D721Med (cell line): Measurements from ENCODE around the gene POU1F1.
"Not testable (repeated sequence)": the region's sequence is repeated elsewhere in the genome, so short reads cannot be mapped to it uniquely, and the experiment has no call there.

Source experiments
- DNase-seq: peaks from one replicate; pipeline ENCODE4 v3.0.0; 2011; ENCODE audit warnings: low spot score; ENCODE audit not compliant: insufficient read length
- FAIRE-seq: peaks from 2 replicates; lab custom pipeline; 2011; peaks lifted over from hg19 to GRCh38; lab: Jason Lieb, UNC
- TF ChIP-seq, protein P1 (sequence below): IDR thresholded peaks from 2 replicates; pipeline ENCODE4 v1.5.1; 2012; ENCODE audit warnings: mild to moderate bottlenecking, control low read depth; ENCODE audit not compliant: insufficient read depth; ENCODE audit errors: missing control alignments

POU1F1 gene

GRCh38 chr3:87260270-87260669 is 16.1 kb downstream of the POU1F1 start:
- FAIRE-seq, result peak; percentile 94
- TF ChIP-seq, protein P1, sequence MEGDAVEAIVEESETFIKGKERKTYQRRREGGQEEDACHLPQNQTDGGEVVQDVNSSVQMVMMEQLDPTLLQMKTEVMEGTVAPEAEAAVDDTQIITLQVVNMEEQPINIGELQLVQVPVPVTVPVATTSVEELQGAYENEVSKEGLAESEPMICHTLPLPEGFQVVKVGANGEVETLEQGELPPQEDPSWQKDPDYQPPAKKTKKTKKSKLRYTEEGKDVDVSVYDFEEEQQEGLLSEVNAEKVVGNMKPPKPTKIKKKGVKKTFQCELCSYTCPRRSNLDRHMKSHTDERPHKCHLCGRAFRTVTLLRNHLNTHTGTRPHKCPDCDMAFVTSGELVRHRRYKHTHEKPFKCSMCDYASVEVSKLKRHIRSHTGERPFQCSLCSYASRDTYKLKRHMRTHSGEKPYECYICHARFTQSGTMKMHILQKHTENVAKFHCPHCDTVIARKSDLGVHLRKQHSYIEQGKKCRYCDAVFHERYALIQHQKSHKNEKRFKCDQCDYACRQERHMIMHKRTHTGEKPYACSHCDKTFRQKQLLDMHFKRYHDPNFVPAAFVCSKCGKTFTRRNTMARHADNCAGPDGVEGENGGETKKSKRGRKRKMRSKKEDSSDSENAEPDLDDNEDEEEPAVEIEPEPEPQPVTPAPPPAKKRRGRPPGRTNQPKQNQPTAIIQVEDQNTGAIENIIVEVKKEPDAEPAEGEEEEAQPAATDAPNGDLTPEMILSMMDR, result peak; percentile 62
- no peak for DNase-seq

- FAIRE-seq, result no peak
Observed at GRCh38 chr3:87250009-87250408, 26.4 kb downstream of the POU1F1 start.

GRCh38 chr3:87248831-87249230 is 27.6 kb downstream of the POU1F1 start:
- DNase-seq (no peak), FAIRE-seq (no peak)
- TF ChIP-seq, protein P1, result no peak

More at GRCh38 chr3:87250009-87250408, 26.4 kb downstream of the POU1F1 start:
- no peak for DNase-seq
- TF ChIP-seq, protein P1, result no peak

GRCh38 chr3:87248231-87248630 is 28.2 kb downstream of the POU1F1 start:
- FAIRE-seq, DNase-seq: not testable (repeated sequence)

DNA sequence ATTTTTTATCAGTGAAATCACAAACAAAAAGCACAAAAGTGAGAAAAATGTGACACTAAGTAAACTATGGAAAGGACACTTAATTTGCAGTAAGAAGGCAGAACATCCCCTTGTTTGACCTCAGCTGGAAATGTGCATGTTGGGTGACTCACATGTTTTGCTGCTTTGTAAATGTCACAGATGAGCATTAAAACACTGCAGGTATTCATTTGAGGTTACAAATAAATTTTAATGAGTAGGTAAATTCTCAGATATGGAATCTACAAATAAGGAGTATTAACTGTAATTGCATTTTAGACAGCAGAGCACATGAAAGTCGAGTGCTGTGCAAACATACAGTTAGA is 29.0 kb downstream of the POU1F1 start:
- DNase-seq (no peak), FAIRE-seq (no peak)
- TF ChIP-seq, protein P1, result no peak

DNA sequence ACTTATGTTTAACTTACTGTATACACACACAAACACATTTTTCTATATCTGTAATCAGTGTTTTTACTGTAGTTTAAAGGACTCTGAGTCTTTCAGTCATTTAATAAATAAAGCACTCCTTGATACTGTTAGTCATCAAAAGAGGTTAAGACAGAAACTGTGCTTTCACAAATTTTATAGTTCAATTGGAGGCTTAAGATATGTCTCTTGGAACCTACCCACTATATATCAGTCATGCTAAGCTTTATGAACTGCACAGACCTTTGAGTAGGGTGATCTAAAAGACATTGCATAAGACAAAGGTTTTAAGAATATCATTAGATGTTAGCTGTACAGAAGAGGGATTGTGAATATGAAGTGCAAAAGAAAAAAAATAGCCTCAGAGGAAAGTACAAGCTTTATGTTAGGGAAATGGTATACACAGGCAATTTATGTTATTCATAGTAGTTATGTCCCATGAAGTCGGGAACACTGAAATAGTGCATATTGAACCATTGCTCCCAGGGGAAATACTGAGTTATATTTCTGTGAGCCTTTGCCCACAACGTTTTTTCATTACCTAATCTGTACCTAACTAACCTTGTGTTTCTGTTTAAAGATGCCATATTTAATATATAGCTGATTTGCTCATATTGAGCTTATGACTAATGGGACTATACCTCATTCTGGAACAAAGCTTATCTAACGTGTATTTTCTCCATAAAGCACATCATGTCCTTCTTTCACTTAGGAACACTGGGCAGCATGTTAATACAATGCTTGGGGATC is 29.5 kb downstream of the POU1F1 start:
- FAIRE-seq (peak; percentile 55), DNase-seq (no peak)
- TF ChIP-seq, protein P1, result no peak

DNA sequence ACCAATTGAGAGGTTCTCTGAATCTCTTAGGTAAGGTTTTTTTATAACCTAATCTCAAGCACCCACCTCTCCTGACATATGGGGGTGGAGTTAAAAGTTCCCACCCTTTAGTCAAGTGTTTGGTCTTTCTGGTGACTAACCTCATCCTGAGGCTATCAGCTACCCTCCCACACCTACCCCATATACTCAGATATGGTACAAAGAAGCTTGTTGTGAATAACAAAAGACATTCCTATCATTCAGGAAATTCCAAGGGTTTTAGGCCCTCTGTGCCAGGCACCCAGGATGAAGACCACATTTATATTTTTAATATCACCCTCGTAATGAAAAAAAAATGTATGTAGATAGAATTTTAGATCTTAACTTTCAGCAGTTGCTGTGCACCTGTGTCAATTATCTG is 40.3 kb downstream of the POU1F1 start:
- FAIRE-seq (no peak), DNase-seq (no peak)
- TF ChIP-seq, protein P1, result no peak
